Pons (tissue), 1 donor: ENCODE data around the gene SLC7A8.

Source experiments
- DNase-seq: peaks from one replicate; pipeline ENCODE4 v3.0.0-alpha.2; 2016; ENCODE audit warnings: low spot score

Gene SLC7A8

GRCh38 chr14:23154964-23155587 is 28.4 kb downstream of the SLC7A8 start:
- peak; percentile 58 for DNase-seq

GRCh38 chr14:23153851-23154796 is 29.3 kb downstream of the SLC7A8 start:
- no peak for DNase-seq

GRCh38 chr14:23151342-23151741 is 32.1 kb downstream of the SLC7A8 start:
- no peak for DNase-seq

GRCh38 chr14:23149745-23150144 is 33.7 kb downstream of the SLC7A8 start:
- DNase-seq, result no peak

- no peak for DNase-seq
Observed at GRCh38 chr14:23148591-23149249, 34.7 kb downstream of the SLC7A8 start.

- DNase-seq, result peak; percentile 26
Observed at GRCh38 chr14:23147676-23148075, 35.8 kb downstream of the SLC7A8 start.

GRCh38 chr14:23146980-23147379 is 36.5 kb downstream of the SLC7A8 start:
- no peak for DNase-seq

- DNase-seq, result no peak
Observed at GRCh38 chr14:23146351-23146910, 37.0 kb downstream of the SLC7A8 start.

GRCh38 chr14:23145794-23146350 is 37.6 kb downstream of the SLC7A8 start:
- no peak for DNase-seq

GRCh38 chr14:23143911-23144310 is 39.5 kb downstream of the SLC7A8 start:
- no peak for DNase-seq

- no peak for DNase-seq
Observed at GRCh38 chr14:23142826-23143225, 40.6 kb downstream of the SLC7A8 start.

- no peak for DNase-seq
Observed at GRCh38 chr14:23141706-23142444, 41.6 kb downstream of the SLC7A8 start.

GRCh38 chr14:23140371-23140770 is 43.1 kb downstream of the SLC7A8 start:
- DNase-seq, result no peak

GRCh38 chr14:23139874-23140273 is 43.6 kb downstream of the SLC7A8 start:
- no peak for DNase-seq

GRCh38 chr14:23137813-23138535 is 45.5 kb downstream of the SLC7A8 start:
- DNase-seq, result no peak

GRCh38 chr14:23137192-23137812 is 46.2 kb downstream of the SLC7A8 start:
- no peak for DNase-seq

GRCh38 chr14:23136566-23137133 is 46.8 kb downstream of the SLC7A8 start:
- DNase-seq, result no peak

- DNase-seq, result no peak
Observed at GRCh38 chr14:23132970-23133369, 50.5 kb downstream of the SLC7A8 start.

GRCh38 chr14:23131482-23131881 is 52.0 kb downstream of the SLC7A8 start:
- DNase-seq, result no peak

- DNase-seq, result no peak
Observed at GRCh38 chr14:23130871-23131270, 52.6 kb downstream of the SLC7A8 start.
